IMR-90 (cell line): Measurements from ENCODE around the gene NOL4L. TPM values are rescaled to one million over a fixed set of nuclear protein-coding genes. Genes with fewer than 3 reads are reported as not detected.

Experiments
- ATAC-seq: fragments of 200-7000 bp; cut with Tn5 transposase; 2 replicates; pipeline ENCODE4 v1.9.1; 2020; ENCODE audit warnings: low read depth, mild to moderate bottlenecking, moderate library complexity
- BruUV-seq: library from RNA; stranded (reverse); fragments of 400-500 nt; replicated peaks from 2 replicates; lab custom pipeline; 2021; lab: Mats Ljungman, UMichigan
- CTCF ChIA-PET: fragments of 300-600 bp; formaldehyde crosslinking; extraction: SDS; loops from one replicate; lab custom pipeline; 2021; ENCODE audit warnings: antibody characterized with exemption; lab: Yijun Ruan, JAX
- POLR2A ChIA-PET: fragments of 300-600 bp; sonication (Branson Sonifier 250); formaldehyde crosslinking; loops from one replicate; lab custom pipeline; 2022; ENCODE audit warnings: antibody characterized with exemption; ENCODE audit not compliant: unreplicated experiment; lab: Charles Lee
- DNase-seq: peaks from one replicate; pipeline ENCODE4 v3.0.0; 2013
- H2AFZ ChIP-seq: replicated peaks from 2 replicates; pipeline ENCODE3; 2013; ENCODE audit warnings: low read length, mild to moderate bottlenecking; ENCODE audit not compliant: poor library complexity
- H2AK5ac ChIP-seq: 2 replicates; pipeline ENCODE4 v1.6.1; 2013; ENCODE audit warnings: low read depth, low read length, inconsistent platforms
- H2AK9ac ChIP-seq: replicated peaks from 2 replicates; pipeline ENCODE3; 2013; ENCODE audit warnings: mild to moderate bottlenecking, low read depth, low read length, moderate library complexity; ENCODE audit not compliant: poor library complexity
- H2BK120ac ChIP-seq: 2 replicates; pipeline ENCODE4 v1.6.1; 2013; ENCODE audit warnings: low read depth, low read length, inconsistent platforms
- H2BK15ac ChIP-seq: 3 replicates; pipeline ENCODE4 v1.6.1; 2013; ENCODE audit warnings: low read depth, low read length, inconsistent platforms
- H2BK20ac ChIP-seq: 2 replicates; pipeline ENCODE4 v1.6.1; 2013; ENCODE audit warnings: low read depth, mild to moderate bottlenecking, inconsistent platforms, low read length, moderate library complexity
- H2BK5ac ChIP-seq: 2 replicates; pipeline ENCODE4 v1.6.1; 2013; ENCODE audit warnings: mild to moderate bottlenecking, low read depth, low read length, inconsistent platforms; ENCODE audit not compliant: poor library complexity, severe bottlenecking
- H3K14ac ChIP-seq: replicated peaks from 2 replicates; pipeline ENCODE4 v1.6.1; 2013; ENCODE audit warnings: low read depth, low read length, inconsistent platforms
- H3K18ac ChIP-seq: 2 replicates; pipeline ENCODE4 v1.6.1; 2013; ENCODE audit warnings: low read depth, low read length, control low read depth
- H3K23ac ChIP-seq: 2 replicates; pipeline ENCODE4 v1.6.1; 2013; ENCODE audit warnings: low read depth, low read length, inconsistent platforms
- H3K27ac ChIP-seq: 2 replicates; pipeline ENCODE4 v1.5.1; 2013; ENCODE audit warnings: mild to moderate bottlenecking, control low read depth, low read length; ENCODE audit not compliant: insufficient read depth
- H3K27me3 ChIP-seq: 2 replicates; pipeline ENCODE4 v1.6.1; 2013; ENCODE audit warnings: low read length; ENCODE audit not compliant: control insufficient read depth, insufficient read depth
- H3K36me3 ChIP-seq: 2 replicates; pipeline ENCODE4 v1.6.1; 2013; ENCODE audit warnings: low read length, mixed read lengths; ENCODE audit not compliant: control insufficient read depth, insufficient read depth
- H3K4ac ChIP-seq: 2 replicates; pipeline ENCODE4 v1.6.1; 2013; ENCODE audit warnings: low read depth, low read length, inconsistent platforms
- H3K4me1 ChIP-seq: 2 replicates; pipeline ENCODE4 v1.6.1; 2013; ENCODE audit warnings: low read length, mixed read lengths; ENCODE audit not compliant: control insufficient read depth, insufficient read depth
- H3K4me2 ChIP-seq: 2 replicates; pipeline ENCODE4 v1.6.1; 2013; ENCODE audit warnings: low read depth, mild to moderate bottlenecking, control low read depth, low read length, moderate library complexity
- H3K4me3 ChIP-seq: 2 replicates; pipeline ENCODE4 v1.5.1; 2013; ENCODE audit warnings: low read depth, mild to moderate bottlenecking, control low read depth, low read length, moderate library complexity; ENCODE audit not compliant: insufficient read depth
- H3K56ac ChIP-seq: 2 replicates; pipeline ENCODE4 v1.6.1; 2013; ENCODE audit warnings: low read length, inconsistent platforms; ENCODE audit not compliant: insufficient read depth; ENCODE audit errors: extremely low read depth
- H3K79me1 ChIP-seq, 2 experiments: 2 replicates each; pipeline ENCODE4 v1.6.1; 2013; ENCODE audit warnings: low read length in 2 of 2, inconsistent platforms in 1 of 2, low read depth in 1 of 2
- H3K9ac ChIP-seq: 2 replicates; pipeline ENCODE4 v1.6.1; 2013; ENCODE audit warnings: low read depth, low read length, control low read depth
- H3K9me1 ChIP-seq: 2 replicates; pipeline ENCODE4 v1.6.1; 2013; ENCODE audit warnings: low read length, inconsistent platforms; ENCODE audit not compliant: insufficient read depth
- H3K9me3 ChIP-seq: 2 replicates; pipeline ENCODE4 v1.6.1; 2013; ENCODE audit warnings: low read length; ENCODE audit not compliant: control insufficient read depth, insufficient read depth
- H4K20me1 ChIP-seq: 2 replicates; pipeline ENCODE4 v1.6.1; 2013; ENCODE audit warnings: low read length, inconsistent platforms; ENCODE audit not compliant: insufficient read depth
- H4K5ac ChIP-seq: 2 replicates; pipeline ENCODE4 v1.6.1; 2013; ENCODE audit warnings: mild to moderate bottlenecking, low read depth, low read length, control low read depth
- H4K8ac ChIP-seq, 2 experiments: 2 replicates each; pipeline ENCODE4 v1.6.1; 2013; ENCODE audit warnings: low read depth in 2 of 2, low read length in 2 of 2, control low read depth in 1 of 2, inconsistent platforms in 1 of 2
- H4K91ac ChIP-seq: 2 replicates; pipeline ENCODE4 v1.6.1; 2013; ENCODE audit warnings: low read depth, low read length, inconsistent platforms; ENCODE audit not compliant: insufficient read depth
- MAFK ChIP-seq: IDR thresholded peaks from 2 replicates; pipeline ENCODE4 v1.6.1; 2012; ENCODE audit warnings: low read depth, low read length, improper control_type of control experiment
- RAD21 ChIP-seq: IDR thresholded peaks from 2 replicates; pipeline ENCODE4 v1.6.1; 2012; ENCODE audit warnings: low read length, improper control_type of control experiment
- RCOR1 ChIP-seq: IDR thresholded peaks from 2 replicates; pipeline ENCODE4 v1.6.1; 2012; ENCODE audit warnings: mild to moderate bottlenecking, low read length, improper control_type of control experiment; ENCODE audit not compliant: insufficient replicate concordance
- WGBS, 2 experiments: methylation state at CpG; one replicate each; pipeline versions ENCODE4 v1.1.5 to v1.1.7; 2013; ENCODE audit warnings: missing lambda C conversion rate in 2 of 2; ENCODE audit not compliant: insufficient read length in 1 of 2; ENCODE audit errors: extremely low coverage in 2 of 2; 5-methylcytosine and 5-hydroxymethylcytosine counted together
- dilution Hi-C: fragments of 300-500 bp; cut with HindIII; formaldehyde crosslinking; loops from one replicate; pipeline ENCODE4 v1.14.3; 2018; ENCODE audit warnings: low sequenced_read_pairs; ENCODE audit not compliant: unreplicated experiment
- in situ Hi-C: fragments of 300-500 bp; cut with MboI; formaldehyde crosslinking; loops from 3 replicates; pipeline ENCODE4 v1.14.3; 2019; ENCODE audit warnings: low sequenced_read_pairs, inconsistent platforms, mixed read lengths
- intact Hi-C: fragments of 100-400 bp; cut with micrococcal nuclease; formaldehyde crosslinking; loops from 2 replicates; pipeline ENCODE4 v1.10.0; 2022
- polyA plus RNA-seq, 3 experiments: library from polyadenylated mRNA; depleted of rRNA; stranded (reverse); fragments of >200 nt; gene quantifications; 2 replicates each; pipeline ENCODE4 v1.2.3, GENCODE V29; 2012; ENCODE audit warnings: low replicate concordance in 1 of 3
- total RNA-seq: library from RNA; depleted of rRNA; stranded (reverse); fragments of >200 nt; gene quantifications from 2 replicates; pipeline ENCODE4 v1.2.3, GENCODE V29; 2012

The NOL4L gene
- total and polyA plus RNA-seq, 2 of the 4 experiments (the other 2 are of a cell fraction), result 4.7 to 13.3 TPM

- DNase-seq (no peak), ATAC-seq (no peak)
- no peak overlapping the region for H4K5ac ChIP-seq
- intact Hi-C loops (no loop called here), in situ Hi-C loops (no loop called here), dilution Hi-C loops (no loop called here)
- H4K20me1 ChIP-seq, result no peaks in the 10 kb centered on the region
- no peak overlapping the region for H3K18ac ChIP-seq
- WGBS, 2 experiments, result no CpG with 5 or more reads among the region's 5 CpGs
- no peak overlapping the region for H2BK20ac ChIP-seq
- H3K9me3 ChIP-seq, result no peaks in the 10 kb centered on the region
- no peak overlapping the region for H2BK15ac ChIP-seq
- POLR2A ChIA-PET, result no interaction called here
- H3K9ac ChIP-seq, result no peak overlapping the region
- no peak overlapping the region for H2BK5ac ChIP-seq
- BruUV-seq, result no TSS peak
- H2BK120ac ChIP-seq, result no peak overlapping the region
- H3K9me1 ChIP-seq, result 0 out of 2 replicates have a peak, but pooled peaks cover 3% of the 10 kb centered on the region
- no peak overlapping the region for H3K56ac ChIP-seq
- H3K79me1 ChIP-seq, result no peaks in the 10 kb centered on the region; a peak in 1 of 4 replicates
- H3K36me3 ChIP-seq, result no peaks in the 10 kb centered on the region
- H3K27me3 ChIP-seq, result peaks cover 10% of the 10 kb centered on the region; the same call in 1 of the 2 replicates
- no peak overlapping the region for H2AK5ac ChIP-seq
- H4K91ac ChIP-seq, result no peak overlapping the region
- TF ChIP-seq RCOR1 (no peak), MAFK (no peak), RAD21 (no peak)
- no peak overlapping the region for H3K23ac ChIP-seq
- no peak overlapping the region for H3K4me2 ChIP-seq
- H3K4me3 ChIP-seq, result no peak overlapping the region
- no peak overlapping the region for H3K14ac ChIP-seq
- CTCF ChIA-PET, result no interaction called here
- no peak overlapping the region for H2AFZ ChIP-seq
- no peak overlapping the region for H2AK9ac ChIP-seq
- H3K4ac ChIP-seq, result no peak overlapping the region
- H3K4me1 ChIP-seq, result no peaks in the 10 kb centered on the region
- no peak overlapping the region for H3K27ac ChIP-seq
- H4K8ac ChIP-seq, result no peak overlapping the region
Measured at GRCh38 chr20:32544260-32544722, 40.8 kb downstream of the NOL4L start.
